Measurements from ENCODE around the gene ASIC2. TPM values are rescaled to one million over a fixed set of nuclear protein-coding genes. Genes with fewer than 3 reads are reported as not detected.

Gene ASIC2
- polyA plus RNA-seq, 3 donors, result 2.5 to 3.6 (median 2.9) TPM

GRCh38 chr17:33262266-33263123 is 30.6 kb downstream of the ASIC2 start:
- peak in 2 of 11 donors; percentile 36 to 49 for DNase-seq (ENCODE audit: extremely low read depth in 1 of 11, low read depth in 9 of 11, low spot score in 4 of 11)

GRCh38 chr17:33261820-33262219 is 31.3 kb downstream of the ASIC2 start:
- DNase-seq (ENCODE audit: extremely low read depth in 1 of 11, low read depth in 9 of 11, low spot score in 4 of 11), result no peak

- DNase-seq (ENCODE audit: extremely low read depth in 1 of 11, low read depth in 9 of 11, low spot score in 4 of 11), result no peak
Measured at GRCh38 chr17:33260638-33261037, 32.5 kb downstream of the ASIC2 start.

GRCh38 chr17:33258296-33258695 is 34.8 kb downstream of the ASIC2 start:
- no peak for DNase-seq (ENCODE audit: extremely low read depth in 1 of 11, low read depth in 9 of 11, low spot score in 4 of 11)

- DNase-seq (ENCODE audit: extremely low read depth in 1 of 11, low read depth in 9 of 11, low spot score in 4 of 11), result no peak
Measured at GRCh38 chr17:33245183-33245582, 47.9 kb downstream of the ASIC2 start.

- no peak for DNase-seq (ENCODE audit: extremely low read depth in 1 of 11, low read depth in 9 of 11, low spot score in 4 of 11)
Measured at GRCh38 chr17:33243732-33244131, 49.4 kb downstream of the ASIC2 start.

- DNase-seq (ENCODE audit: extremely low read depth in 1 of 11, low read depth in 9 of 11, low spot score in 4 of 11), result no peak
Measured at GRCh38 chr17:33242375-33243124, 50.5 kb downstream of the ASIC2 start.

- no peak for DNase-seq (ENCODE audit: extremely low read depth in 1 of 11, low read depth in 9 of 11, low spot score in 4 of 11)
Measured at GRCh38 chr17:33241390-33241789, 51.7 kb downstream of the ASIC2 start.

GRCh38 chr17:33240362-33240761 is 52.7 kb downstream of the ASIC2 start:
- no peak for DNase-seq (ENCODE audit: extremely low read depth in 1 of 11, low read depth in 9 of 11, low spot score in 4 of 11)

GRCh38 chr17:33239702-33240101 is 53.4 kb downstream of the ASIC2 start:
- no peak for DNase-seq (ENCODE audit: extremely low read depth in 1 of 11, low read depth in 9 of 11, low spot score in 4 of 11)

- DNase-seq (ENCODE audit: extremely low read depth in 1 of 11, low read depth in 9 of 11, low spot score in 4 of 11), result no peak
Measured at GRCh38 chr17:33234930-33235685, 58.0 kb downstream of the ASIC2 start.

GRCh38 chr17:33234233-33234632 is 58.9 kb downstream of the ASIC2 start:
- DNase-seq (ENCODE audit: extremely low read depth in 1 of 11, low read depth in 9 of 11, low spot score in 4 of 11), result no peak

- DNase-seq (ENCODE audit: extremely low read depth in 1 of 11, low read depth in 9 of 11, low spot score in 4 of 11), result peak in 2 of 11 donors; percentile 24 to 26
Measured at GRCh38 chr17:33233811-33234177, 59.3 kb downstream of the ASIC2 start.

GRCh38 chr17:33229499-33229898 is 63.6 kb downstream of the ASIC2 start:
- DNase-seq (ENCODE audit: extremely low read depth in 1 of 11, low read depth in 9 of 11, low spot score in 4 of 11), result no peak

GRCh38 chr17:33229028-33229427 is 64.1 kb downstream of the ASIC2 start:
- no peak for DNase-seq (ENCODE audit: extremely low read depth in 1 of 11, low read depth in 9 of 11, low spot score in 4 of 11)

GRCh38 chr17:33228548-33228947 is 64.5 kb downstream of the ASIC2 start:
- DNase-seq (ENCODE audit: extremely low read depth in 1 of 11, low read depth in 9 of 11, low spot score in 4 of 11), result no peak

GRCh38 chr17:33227911-33228310 is 65.2 kb downstream of the ASIC2 start:
- DNase-seq (ENCODE audit: extremely low read depth in 1 of 11, low read depth in 9 of 11, low spot score in 4 of 11), result no peak

- no peak for DNase-seq (ENCODE audit: extremely low read depth in 1 of 11, low read depth in 9 of 11, low spot score in 4 of 11)
Measured at GRCh38 chr17:33225994-33226393, 67.1 kb downstream of the ASIC2 start.

- no peak for DNase-seq (ENCODE audit: extremely low read depth in 1 of 11, low read depth in 9 of 11, low spot score in 4 of 11)
Measured at GRCh38 chr17:33225509-33225908, 67.6 kb downstream of the ASIC2 start.

GRCh38 chr17:33220036-33220435 is 73.1 kb downstream of the ASIC2 start:
- DNase-seq (ENCODE audit: extremely low read depth in 1 of 11, low read depth in 9 of 11, low spot score in 4 of 11), result no peak

Measured in renal cortex interstitium (tissue), 11 donors.